Measurements from ENCODE around the gene TCL1B.

The TCL1B gene

DNA sequence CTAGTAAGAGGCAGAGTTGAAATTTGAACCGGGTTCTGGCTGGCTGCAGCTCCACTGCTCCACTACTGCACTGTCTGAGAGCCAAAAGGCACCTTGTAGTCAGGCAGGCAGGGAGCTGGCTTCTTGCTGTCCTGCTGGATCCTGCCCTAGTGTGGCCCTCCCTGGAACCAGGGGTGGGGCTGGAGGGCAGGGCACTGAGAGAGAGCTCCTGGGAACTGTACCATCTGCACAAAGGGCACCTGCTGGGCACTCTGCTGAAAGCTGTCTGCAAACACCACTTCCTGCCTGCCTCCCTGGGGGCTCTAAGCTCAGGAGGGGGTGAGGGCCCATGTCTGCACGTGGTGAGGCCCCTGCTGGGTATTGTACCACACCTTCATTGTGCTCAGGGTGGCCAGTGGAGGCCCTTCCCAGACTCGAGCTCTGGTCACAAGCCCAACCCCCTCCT, 19.0 kb upstream of the TCL1B start:
- DNase-seq = no peak

DNA sequence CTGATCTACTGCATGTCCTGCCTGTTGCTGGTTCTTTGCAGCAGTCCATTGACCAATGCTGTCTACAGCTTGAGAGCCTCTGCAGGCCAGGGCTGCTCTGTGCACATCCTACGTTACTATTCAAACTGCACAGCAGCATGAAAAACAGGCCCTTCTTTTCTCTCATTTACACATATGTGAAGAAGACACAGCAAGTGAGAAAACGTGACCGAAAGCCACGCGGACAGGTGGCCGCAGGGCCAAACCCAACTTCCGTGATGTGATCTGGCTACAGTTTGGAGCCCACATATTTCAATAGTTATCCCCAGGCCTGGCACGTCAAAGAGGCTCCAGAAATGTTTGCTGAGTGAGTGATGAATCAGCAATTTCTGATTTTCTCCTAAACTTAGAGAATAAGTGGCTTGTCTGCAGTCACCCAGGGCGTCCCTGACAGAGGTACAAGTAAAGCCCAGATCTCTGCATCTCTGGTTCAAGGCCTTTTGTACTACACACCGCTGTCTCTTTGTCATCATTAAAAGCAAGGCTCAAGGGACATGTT, 17.9 kb upstream of the TCL1B start:
- no peak for DNase-seq

- no peak for DNase-seq
Measured at GRCh38 chr14:95674613-95675012, 11.6 kb upstream of the TCL1B start.

GRCh38 chr14:95675486-95675885, 10.7 kb upstream of the TCL1B start:
- no peak for DNase-seq

GRCh38 chr14:95677179-95677835, 8.9 kb upstream of the TCL1B start:
- no peak for DNase-seq

DNA sequence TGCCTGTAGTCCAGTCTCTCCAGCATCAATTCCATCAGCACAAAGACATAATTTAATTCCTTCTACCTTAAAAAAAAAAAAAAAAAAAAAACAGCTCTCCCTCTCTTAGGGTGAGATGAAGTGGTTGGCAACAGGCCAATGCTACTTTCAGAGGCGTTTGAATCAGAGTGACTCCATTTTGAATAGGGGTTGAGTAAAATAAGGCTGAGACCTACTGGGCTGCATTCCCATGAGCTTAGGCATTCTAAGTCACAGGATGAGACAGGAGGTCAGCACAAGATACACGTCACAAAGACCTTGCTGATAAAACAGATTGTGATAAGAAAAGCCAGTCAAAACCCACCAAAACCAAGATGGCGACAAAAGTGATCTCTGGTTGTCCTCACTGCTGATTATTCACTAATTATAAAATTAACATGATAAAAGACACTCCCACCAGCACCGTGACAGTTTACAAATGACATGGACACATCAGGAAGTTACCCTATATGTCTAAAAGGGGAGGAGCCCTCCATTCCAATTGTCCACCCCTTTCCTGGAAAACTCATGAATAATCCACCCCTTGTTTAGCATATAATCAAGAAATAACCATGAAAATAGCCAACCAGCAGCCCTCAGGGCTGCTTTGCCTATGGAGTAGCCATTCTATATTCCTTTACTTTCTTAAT, 6.9 kb upstream of the TCL1B start:
- no peak for DNase-seq

GRCh38 chr14:95679998-95680735, 6.1 kb upstream of the TCL1B start:
- no peak for DNase-seq

DNA sequence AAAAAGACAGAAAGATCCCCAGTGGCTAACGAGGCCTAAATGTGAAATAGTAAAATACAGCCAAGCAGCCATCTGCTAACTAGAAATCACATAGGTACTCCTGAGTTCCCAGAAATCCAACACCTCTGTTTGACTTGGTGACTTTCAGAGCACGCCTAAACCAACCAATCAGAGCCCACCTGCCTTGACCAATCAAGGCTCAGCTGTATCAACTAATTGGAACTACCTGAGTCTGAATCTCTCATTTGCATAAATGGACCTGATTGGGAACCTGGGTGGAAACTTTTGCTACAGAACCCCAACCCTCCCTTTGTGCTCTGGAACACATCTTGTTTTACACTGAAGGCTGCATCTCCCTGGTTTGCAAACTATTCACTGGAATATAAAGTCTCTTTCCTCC, 5.1 kb upstream of the TCL1B start:
- DNase-seq = no peak

GRCh38 chr14:95683793-95684192, 2.4 kb upstream of the TCL1B start:
- no peak for DNase-seq

DNA sequence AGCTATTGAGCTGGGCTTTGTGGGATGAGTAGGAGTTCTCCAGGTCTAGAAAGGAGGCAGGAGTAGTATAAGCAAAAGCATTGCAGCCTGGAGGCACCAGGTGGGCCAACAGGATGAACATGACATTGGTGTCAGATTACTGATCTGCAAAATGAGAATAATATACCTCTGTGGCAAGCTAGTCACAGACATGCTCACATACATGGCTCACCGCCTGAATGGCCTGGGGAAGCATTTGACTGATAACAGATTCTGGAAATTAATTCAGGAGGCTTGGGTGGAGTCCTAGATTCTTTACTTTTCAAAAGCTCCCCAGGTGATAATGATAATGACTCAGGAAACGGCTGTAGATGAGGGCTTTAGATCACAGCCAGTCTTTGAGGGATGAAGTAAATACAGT, 709 bp downstream of the TCL1B start:
- no peak for DNase-seq

GRCh38 chr14:95689441-95689840, 3.2 kb downstream of the TCL1B start:
- no peak for DNase-seq

- DNase-seq = no peak
Measured at GRCh38 chr14:95690815-95691214, 4.6 kb downstream of the TCL1B start.

GRCh38 chr14:95691591-95691990, 5.4 kb downstream of the TCL1B start:
- DNase-seq = no peak

DNA sequence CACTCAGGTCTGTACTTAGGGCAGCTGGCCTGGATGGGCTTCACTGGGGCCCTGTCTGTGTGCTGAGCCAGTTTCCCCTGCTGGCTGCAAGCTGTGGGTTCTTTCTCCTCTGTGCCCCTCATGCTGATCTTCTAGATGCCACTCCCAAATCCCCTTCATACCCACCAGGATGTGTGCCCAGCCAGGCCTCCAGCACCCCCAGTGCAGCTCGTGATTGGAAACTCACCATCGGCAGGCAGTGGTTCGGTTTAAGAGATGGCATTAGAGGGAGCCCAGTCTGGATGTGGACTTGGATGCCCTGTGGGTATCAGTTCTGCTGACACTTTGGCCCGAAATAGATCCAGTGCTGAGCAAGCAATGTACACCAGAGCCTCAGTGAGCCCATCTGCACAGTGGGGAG, 5.9 kb downstream of the TCL1B start:
- no peak for DNase-seq

GRCh38 chr14:95695051-95695450, 8.8 kb downstream of the TCL1B start:
- no peak for DNase-seq

- DNase-seq = no peak
Measured at GRCh38 chr14:95695913-95696312, 9.7 kb downstream of the TCL1B start.

GRCh38 chr14:95696741-95697140, 10.5 kb downstream of the TCL1B start:
- no peak for DNase-seq

DNA sequence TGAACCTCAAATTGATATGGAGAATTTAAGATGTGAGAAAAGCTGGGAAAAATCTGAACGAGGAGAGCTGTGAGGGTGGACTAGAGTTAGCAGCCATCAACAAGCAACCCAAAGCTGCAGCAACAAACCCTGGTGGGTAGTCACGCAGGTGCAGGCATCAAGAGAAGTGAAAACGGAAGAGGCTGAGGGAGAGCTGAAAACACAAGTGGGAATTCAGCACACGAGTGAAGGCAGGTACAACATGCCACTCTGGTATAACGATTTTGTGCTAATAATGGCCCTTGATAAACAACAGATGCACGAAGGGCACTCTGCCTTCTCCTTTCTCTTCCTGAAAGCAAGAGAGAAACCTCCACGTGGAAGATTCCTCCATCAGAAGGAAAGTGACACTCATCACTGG, 11.5 kb downstream of the TCL1B start:
- no peak for DNase-seq

- no peak for DNase-seq
Measured at GRCh38 chr14:95698287-95698686, 12.1 kb downstream of the TCL1B start.

GRCh38 chr14:95699412-95699811, 13.2 kb downstream of the TCL1B start:
- no peak for DNase-seq

DNA sequence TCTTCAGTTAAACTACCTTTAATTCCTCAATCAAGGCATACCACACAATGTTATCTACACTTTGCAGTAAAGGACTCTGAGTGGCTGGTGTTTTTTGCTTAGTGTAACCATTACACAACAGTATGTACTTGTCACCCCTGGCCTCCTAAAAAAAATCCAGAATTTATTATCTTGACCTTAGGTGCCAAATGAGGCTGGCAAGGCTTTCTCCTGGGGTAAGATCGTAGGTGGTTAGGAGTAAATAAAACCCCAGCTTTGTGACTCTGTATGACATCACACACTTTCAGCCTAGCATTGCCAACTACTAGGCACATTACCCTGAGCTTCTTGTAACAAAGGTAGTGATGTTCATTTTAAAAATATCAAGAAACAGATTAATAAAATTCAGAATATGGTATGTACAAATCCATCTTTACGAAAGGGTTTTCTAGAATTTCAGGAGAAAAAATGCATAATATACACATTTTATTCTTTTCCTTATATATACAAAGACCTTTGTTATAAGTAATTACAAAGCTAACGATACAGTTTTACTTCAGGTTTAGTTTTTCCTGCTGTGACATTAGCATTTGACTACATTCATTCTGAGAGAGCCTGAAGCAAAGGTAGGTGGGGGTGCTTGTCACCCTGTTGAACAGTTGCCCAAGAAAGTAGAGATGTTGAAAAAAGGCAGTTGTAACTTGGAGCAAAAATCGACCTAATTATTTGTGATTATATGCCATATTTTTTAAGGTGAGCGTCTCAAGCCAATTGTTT, 14.2 kb downstream of the TCL1B start:
- no peak for DNase-seq

DNA sequence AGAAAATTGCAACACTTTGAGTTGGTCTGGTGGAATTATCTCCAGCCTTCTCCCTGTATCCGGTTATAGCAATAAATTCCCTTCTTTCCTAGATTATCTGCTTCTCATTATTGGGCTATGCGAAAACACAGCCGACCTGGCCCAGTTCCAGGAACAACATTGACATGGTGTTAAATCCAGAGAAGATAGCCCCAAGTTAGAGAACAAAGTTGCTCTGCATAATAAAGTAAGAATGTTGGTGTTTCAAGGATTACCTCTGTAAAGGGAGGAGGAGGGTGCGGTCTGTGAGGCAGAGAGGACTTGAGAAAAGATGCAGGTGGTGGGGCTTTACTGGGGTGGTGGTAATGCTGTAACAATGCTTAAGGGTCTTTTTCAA, 15.6 kb downstream of the TCL1B start:
- no peak for DNase-seq

DNA sequence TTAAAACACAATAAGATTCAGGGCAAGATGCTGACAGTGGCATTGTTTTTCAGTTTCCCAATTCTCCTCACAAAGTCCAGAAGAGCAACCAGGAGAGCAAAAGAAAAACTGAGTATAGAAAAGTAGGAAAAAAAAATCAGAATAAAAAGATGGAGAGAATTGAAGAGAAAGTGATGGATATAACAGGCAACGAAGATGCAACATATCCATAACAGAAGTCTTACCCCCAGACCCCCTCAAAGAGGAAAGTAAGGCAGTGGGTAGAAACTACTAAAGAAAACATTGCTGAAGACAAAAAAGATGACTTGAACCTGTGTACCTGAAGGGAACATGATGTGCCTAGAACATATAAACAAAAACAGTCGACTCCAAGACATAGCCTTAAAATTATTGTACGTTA, 17.1 kb downstream of the TCL1B start:
- DNase-seq = no peak
